GM18505 (cell line): Measurements from ENCODE around the gene DACT3.

Experiments used
- ATAC-seq: cut with Tn5 transposase; IDR thresholded peaks from one replicate; pipeline ENCODE4 v1.9.1; 2021; ENCODE audit not compliant: unreplicated experiment
- POLR2A ChIP-seq: IDR thresholded peaks from 4 replicates; pipeline ENCODE4 v1.6.1; 2011; ENCODE audit warnings: borderline replicate concordance; ENCODE audit not compliant: insufficient read depth, insufficient read length; ENCODE audit errors: extremely low read depth

Gene DACT3

GRCh38 chr19:46656541-46656940 is 4.4 kb downstream of the DACT3 start:
- ATAC-seq, result no peak
- TF ChIP-seq POLR2A, result no peak

GRCh38 chr19:46654621-46655152 is 6.3 kb downstream of the DACT3 start:
- no peak for ATAC-seq
- no peak for TF ChIP-seq POLR2A

- ATAC-seq, result no peak
- TF ChIP-seq POLR2A, result no peak
Measured at GRCh38 chr19:46650445-46650844, 10.5 kb downstream of the DACT3 start.

- TF ChIP-seq POLR2A, result no peak
- ATAC-seq, result no peak
Measured at GRCh38 chr19:46648961-46649960, 11.7 kb downstream of the DACT3 start.

- no peak for TF ChIP-seq POLR2A
- ATAC-seq, result no peak
Measured at GRCh38 chr19:46648060-46648960, 12.7 kb downstream of the DACT3 start.

- no peak for ATAC-seq
- TF ChIP-seq POLR2A, result no peak
Measured at GRCh38 chr19:46646402-46646801, 14.6 kb downstream of the DACT3 start.

- TF ChIP-seq POLR2A, result no peak
- no peak for ATAC-seq
Measured at GRCh38 chr19:46644720-46645119, 16.3 kb downstream of the DACT3 start.

- TF ChIP-seq POLR2A, result no peak
- no peak for ATAC-seq
Measured at GRCh38 chr19:46640656-46641055, 20.3 kb downstream of the DACT3 start.

- ATAC-seq, result peak; percentile 6
- no peak for TF ChIP-seq POLR2A
Measured at GRCh38 chr19:46639358-46640182, 21.4 kb downstream of the DACT3 start.

- TF ChIP-seq POLR2A, result no peak
- no peak for ATAC-seq
Measured at GRCh38 chr19:46637224-46637623, 23.8 kb downstream of the DACT3 start.

- TF ChIP-seq POLR2A, result no peak
- ATAC-seq, result no peak
Measured at GRCh38 chr19:46635920-46636761, 24.8 kb downstream of the DACT3 start, which contains the start of gene GNG8. GNG8 (minus strand) TSS chr19:46636202; CDS start chr19:46634682, 1,520 bp downstream.
